Stomach (tissue), 9 donors: ENCODE data around the gene SPATA18. TPM values are rescaled to one million over a fixed set of nuclear protein-coding genes. Genes with fewer than 3 reads are reported as not detected.
"Not testable (repeated sequence)": the region's sequence is repeated elsewhere in the genome, so short reads cannot be mapped to it uniquely, and the experiment has no call there.

Source experiments
- DNase-seq, 2 donors: peaks; one replicate each; pipeline versions ENCODE4 v3.0.0 to v3.0.0-alpha.2; 2013 to 2019
- H3K27ac ChIP-seq, 5 donors: fragments of 200-600 bp in 4 of 5; sonication (generic) in 4 of 5; one replicate each; pipeline ENCODE4 v1.5.1; 2013 to 2019; ENCODE audit warnings: mild to moderate bottlenecking in 1 of 5, moderate library complexity in 1 of 5
- H3K27me3 ChIP-seq, 3 donors: fragments of 200-600 bp; sonication (generic); one replicate each; pipeline ENCODE4 v1.5.1; 2017 to 2019; ENCODE audit warnings: mixed run types in 1 of 3
- H3K36me3 ChIP-seq, 4 donors: fragments of 200-600 bp; sonication (generic); 1 replicate in 3 of 4; 2 replicates in 1 of 4; pipeline ENCODE4 v1.5.1; 2016 to 2019
- H3K4me1 ChIP-seq, 4 donors: fragments of 200-600 bp; sonication (generic); one replicate each; pipeline ENCODE4 v1.5.1; 2016 to 2019
- H3K4me3 ChIP-seq, 4 donors: fragments of 200-600 bp; sonication (generic) in 3 of 4; one replicate each; pipeline ENCODE4 v1.5.1; 2016 to 2019; ENCODE audit warnings: mild to moderate bottlenecking in 1 of 4
- H3K9me3 ChIP-seq, 4 donors: fragments of 200-600 bp; sonication (generic); one replicate each; pipeline ENCODE4 v1.5.1; 2016 to 2019
- CTCF ChIP-seq, 7 experiments: fragments of 450-650 bp in 4 of 7; fragments of 200-600 bp in 3 of 7; sonication (generic) in 3 of 7; IDR thresholded peaks; one replicate each; pipeline ENCODE4 v1.5.1; 2016 to 2019; ENCODE audit warnings: antibody characterized with exemption in 7 of 7, control low read depth in 2 of 7, mild to moderate bottlenecking in 1 of 7
- EP300 ChIP-seq: sonication (generic); formaldehyde crosslinking; IDR thresholded peaks from one replicate; pipeline ENCODE4 v1.6.1; 2017; ENCODE audit warnings: antibody characterized with exemption
- POLR2A ChIP-seq, 4 donors: fragments of 450-650 bp; IDR thresholded peaks; one replicate each; pipeline ENCODE4 v1.6.1; 2016; ENCODE audit warnings: antibody characterized with exemption in 4 of 4, control low read depth in 2 of 4, mild to moderate bottlenecking in 1 of 4, moderate library complexity in 1 of 4
- POLR2AphosphoS5 ChIP-seq, 3 donors: sonication (generic); formaldehyde crosslinking; IDR thresholded peaks; one replicate each; pipeline ENCODE4 v1.6.1; 2016; ENCODE audit warnings: antibody characterized with exemption in 3 of 3
- WGBS, 5 donors: extraction: QIAGEN DNeasy Blood & Tissue Kit in 3 of 5; methylation state at CpG; one replicate each; pipeline versions ENCODE4 v1.1.5 to v1.1.7; 2013 to 2018; 5-methylcytosine and 5-hydroxymethylcytosine counted together
- intact Hi-C: fragments of 100-400 bp; cut with DNase I; formaldehyde crosslinking; loops from one replicate; pipeline ENCODE4 v1.15.1; 2023; ENCODE audit warnings: low total_unique reads
- polyA plus RNA-seq, 3 donors: library from polyadenylated mRNA; stranded (reverse); fragments of 200-250 nt; gene quantifications; one replicate each; pipeline ENCODE4 v1.2.3, GENCODE V29; 2013
- total RNA-seq, 5 donors: library from RNA; depleted of rRNA; stranded (reverse); fragments of >200 nt; gene quantifications; one replicate each; pipeline versions ENCODE4 v1.1.0 to v1.2.3, GENCODE V29; 2014 to 2016
- donor health status: healthy with polysubstance abuse.
- donor health status: Bipolar disorder and iron deficiency.
- donor health status: healthy.

Gene SPATA18
- total and polyA plus RNA-seq, 8 donors = 1.8 to 21.1 (median 3.9) TPM; not detected in 1

- no peaks in the 10 kb centered on the region for H3K36me3 ChIP-seq
- intact Hi-C loops = no loop called here
- peaks cover 0 to 7% (median 3%) of the 10 kb centered on the region in 4 donors for H3K4me1 ChIP-seq
- peaks cover 0 to 23% (median 0%) of the 10 kb centered on the region in 3 donors for H3K27me3 ChIP-seq
- no peak for TF ChIP-seq EP300
- TF ChIP-seq CTCF (IDR thresholded peaks at IDR 0.05) = no peak
- no peak for TF ChIP-seq POLR2AphosphoS5 (IDR thresholded peaks at IDR 0.05)
- TF ChIP-seq POLR2A (IDR thresholded peaks at IDR 0.05) = no peak
- DNase-seq = no peak
- H3K27ac ChIP-seq = no peak overlapping the region
- no peak overlapping the region for H3K4me3 ChIP-seq
- 34 to 63% (median 48%) methylated on average over 10 of the region's 10 CpGs for WGBS, 5 donors
- no peaks in the 10 kb centered on the region for H3K9me3 ChIP-seq
These were observed 20.9 kb downstream of the SPATA18 start for GRCh38 chr4:52071791-52072546.

GRCh38 chr4:52076731-52077130 is 25.6 kb downstream of the SPATA18 start:
- intact Hi-C loops = no loop called here
- DNase-seq = peak in 1 of 2 donors; percentile 53

GRCh38 chr4:52079659-52080058 is 28.6 kb downstream of the SPATA18 start:
- Histone ChIP-seq H3K36me3 (no peaks in the 10 kb centered on the region), H3K27me3 (peaks cover 0 to 16% (median 0%) of the 10 kb centered on the region in 3 donors), H3K27ac (no peak overlapping the region), H3K4me1 (peaks cover 0 to 9% (median 4%) of the 10 kb centered on the region in 4 donors), H3K4me3 (no peak overlapping the region), H3K9me3 (no peaks in the 10 kb centered on the region)
- DNase-seq = no peak
- TF ChIP-seq POLR2AphosphoS5 (IDR thresholded peaks at IDR 0.05) (no peak), EP300 (no peak), POLR2A (IDR thresholded peaks at IDR 0.05) (no peak), CTCF (IDR thresholded peaks at IDR 0.05) (no peak)
- 67 to 80% (median 71%) methylated on average over 2 of the region's 2 CpGs for WGBS, 5 donors
- intact Hi-C loops = no loop called here

More at GRCh38 chr4:52076731-52077130, 25.6 kb downstream of the SPATA18 start:
- Histone ChIP-seq H3K4me1 (peaks cover 0 to 9% (median 4%) of the 10 kb centered on the region in 4 donors), H3K36me3 (no peaks in the 10 kb centered on the region), H3K27me3 (peaks cover 0 to 16% (median 0%) of the 10 kb centered on the region in 3 donors), H3K9me3 (no peaks in the 10 kb centered on the region), H3K27ac (no peak overlapping the region), H3K4me3 (peak overlapping the region; percentile 1 to 21 (median 10))
- TF ChIP-seq CTCF (IDR thresholded peaks at IDR 0.05) = no peak
- no peak for TF ChIP-seq POLR2A (IDR thresholded peaks at IDR 0.05)
- 7 to 30% (median 9%) methylated on average over 14 to 26 of the region's 26 CpGs for WGBS, 5 donors

GRCh38 chr4:52081216-52081615 is 30.1 kb downstream of the SPATA18 start:
- TF ChIP-seq EP300 (no peak), POLR2AphosphoS5 (IDR thresholded peaks at IDR 0.05) (no peak), CTCF (IDR thresholded peaks at IDR 0.05) (no peak), POLR2A (IDR thresholded peaks at IDR 0.05) (no peak)
- intact Hi-C loops = no loop called here
- H3K36me3 ChIP-seq = no peaks in the 10 kb centered on the region

GRCh38 chr4:52086425-52086824 is 35.3 kb downstream of the SPATA18 start:
- 87 to 100% (median 97%) methylated on average over 1 of the region's 1 CpG for WGBS, 5 donors
- H3K4me1 ChIP-seq, H3K9me3 ChIP-seq, DNase-seq, intact Hi-C loops, H3K4me3 ChIP-seq, H3K27ac ChIP-seq, H3K36me3 ChIP-seq, H3K27me3 ChIP-seq: not testable (repeated sequence)

More at GRCh38 chr4:52081216-52081615, 30.1 kb downstream of the SPATA18 start:
- Histone ChIP-seq H3K27me3 (peaks cover 0 to 8% (median 0%) of the 10 kb centered on the region in 3 donors), H3K4me1 (peaks cover 0 to 9% (median 4%) of the 10 kb centered on the region in 4 donors), H3K9me3 (no peaks in the 10 kb centered on the region), H3K27ac (no peak overlapping the region), H3K4me3 (no peak overlapping the region)
- DNase-seq = no peak
